Skeletal muscle satellite cell (primary cell): ENCODE results near the gene MAN1A1.

Source experiments
- H3K27me3 ChIP-seq: 2 replicates; pipeline ENCODE4 v1.7.0; 2013; ENCODE audit warnings: low read length; ENCODE audit not compliant: control insufficient read depth, insufficient read depth
- H3K36me3 ChIP-seq: 2 replicates; pipeline ENCODE4 v1.7.0; 2013; ENCODE audit warnings: mild to moderate bottlenecking, control low read depth, low read length; ENCODE audit not compliant: insufficient read depth
- H3K4me1 ChIP-seq: 2 replicates; pipeline ENCODE4 v1.7.0; 2013; ENCODE audit warnings: low read length; ENCODE audit not compliant: control insufficient read depth, insufficient read depth
- H3K4me2 ChIP-seq: 2 replicates; pipeline ENCODE4 v1.7.0; 2013; ENCODE audit warnings: mild to moderate bottlenecking, low read length
- H3K4me3 ChIP-seq: 2 replicates; pipeline ENCODE4 v1.7.0; 2013; ENCODE audit warnings: low read length
- H3K9ac ChIP-seq: 2 replicates; pipeline ENCODE4 v1.7.0; 2013; ENCODE audit warnings: mild to moderate bottlenecking, low read depth, low read length, moderate library complexity
- H3K9me3 ChIP-seq: replicated peaks from 2 replicates; pipeline ENCODE4 v1.7.0; 2013; ENCODE audit warnings: mild to moderate bottlenecking, control low read depth, low read length

MAN1A1 gene

GRCh38 chr6:119200512-119201175, 148.9 kb downstream of the MAN1A1 start:
- Histone ChIP-seq H3K4me3 (no peak overlapping the region), H3K9ac (no peak overlapping the region), H3K4me1 (no peaks in the 10 kb centered on the region), H3K9me3 (no peaks in the 10 kb centered on the region), H3K27me3 (no peaks in the 10 kb centered on the region), H3K36me3 (peaks cover 14% of the 10 kb centered on the region), H3K4me2 (no peak overlapping the region)

GRCh38 chr6:119197271-119197670, 152.3 kb downstream of the MAN1A1 start:
- peaks cover 13% of the 10 kb centered on the region for H3K36me3 ChIP-seq
- no peaks in the 10 kb centered on the region for H3K27me3 ChIP-seq
- H3K9ac ChIP-seq, result no peak overlapping the region

GRCh38 chr6:119196715-119197114, 152.8 kb downstream of the MAN1A1 start:
- Histone ChIP-seq H3K4me3 (no peak overlapping the region), H3K4me1 (no peaks in the 10 kb centered on the region), H3K9me3 (no peaks in the 10 kb centered on the region), H3K36me3 (peaks cover 13% of the 10 kb centered on the region), H3K4me2 (no peak overlapping the region), H3K9ac (no peak overlapping the region), H3K27me3 (no peaks in the 10 kb centered on the region)

More at GRCh38 chr6:119197271-119197670, 152.3 kb downstream of the MAN1A1 start:
- H3K9me3 ChIP-seq, result no peaks in the 10 kb centered on the region
- no peak overlapping the region for H3K4me2 ChIP-seq
- H3K4me1 ChIP-seq, result no peaks in the 10 kb centered on the region
- no peak overlapping the region for H3K4me3 ChIP-seq

GRCh38 chr6:119195848-119196247, 153.7 kb downstream of the MAN1A1 start:
- Histone ChIP-seq H3K9me3 (no peaks in the 10 kb centered on the region), H3K4me1 (no peaks in the 10 kb centered on the region), H3K9ac (no peak overlapping the region), H3K27me3 (no peaks in the 10 kb centered on the region), H3K4me2 (no peak overlapping the region), H3K4me3 (no peak overlapping the region), H3K36me3 (peaks cover 13% of the 10 kb centered on the region)

- H3K9ac ChIP-seq, result no peak overlapping the region
- no peak overlapping the region for H3K4me2 ChIP-seq
- peaks cover 13% of the 10 kb centered on the region for H3K36me3 ChIP-seq
- no peaks in the 10 kb centered on the region for H3K27me3 ChIP-seq
- H3K4me1 ChIP-seq, result no peaks in the 10 kb centered on the region
- H3K9me3 ChIP-seq, result no peaks in the 10 kb centered on the region
- no peak overlapping the region for H3K4me3 ChIP-seq
Measured at GRCh38 chr6:119195204-119195603, 154.4 kb downstream of the MAN1A1 start.

- H3K4me3 ChIP-seq, result no peak overlapping the region
- H3K4me1 ChIP-seq, result no peaks in the 10 kb centered on the region
- peaks cover 24% of the 10 kb centered on the region for H3K36me3 ChIP-seq
- H3K9ac ChIP-seq, result no peak overlapping the region
- H3K27me3 ChIP-seq, result no peaks in the 10 kb centered on the region
- H3K9me3 ChIP-seq, result no peaks in the 10 kb centered on the region
- H3K4me2 ChIP-seq, result no peak overlapping the region
Measured at GRCh38 chr6:119193707-119194106, 155.9 kb downstream of the MAN1A1 start.

GRCh38 chr6:119192200-119192599, 157.4 kb downstream of the MAN1A1 start:
- Histone ChIP-seq H3K9ac (no peak overlapping the region), H3K4me1 (no peaks in the 10 kb centered on the region), H3K4me2 (no peak overlapping the region), H3K9me3 (no peaks in the 10 kb centered on the region), H3K4me3 (no peak overlapping the region), H3K27me3 (no peaks in the 10 kb centered on the region), H3K36me3 (peaks cover 24% of the 10 kb centered on the region)

GRCh38 chr6:119190176-119190575, 159.4 kb downstream of the MAN1A1 start:
- Histone ChIP-seq H3K36me3 (peaks cover 21% of the 10 kb centered on the region), H3K9ac (no peak overlapping the region), H3K4me2 (no peak overlapping the region), H3K4me3 (no peak overlapping the region), H3K9me3 (no peaks in the 10 kb centered on the region), H3K4me1 (no peaks in the 10 kb centered on the region), H3K27me3 (no peaks in the 10 kb centered on the region)

GRCh38 chr6:119189498-119189897, 160.1 kb downstream of the MAN1A1 start:
- Histone ChIP-seq H3K4me2 (no peak overlapping the region), H3K9ac (no peak overlapping the region), H3K27me3 (no peaks in the 10 kb centered on the region), H3K9me3 (no peaks in the 10 kb centered on the region), H3K36me3 (peaks cover 21% of the 10 kb centered on the region), H3K4me3 (no peak overlapping the region), H3K4me1 (no peaks in the 10 kb centered on the region)

GRCh38 chr6:119187596-119187995, 162.0 kb downstream of the MAN1A1 start:
- H3K9me3 ChIP-seq, result no peaks in the 10 kb centered on the region
- H3K4me3 ChIP-seq, result no peak overlapping the region
- peaks cover 16% of the 10 kb centered on the region for H3K36me3 ChIP-seq
- no peak overlapping the region for H3K4me2 ChIP-seq
- H3K4me1 ChIP-seq, result no peaks in the 10 kb centered on the region
- no peak overlapping the region for H3K9ac ChIP-seq
- no peaks in the 10 kb centered on the region for H3K27me3 ChIP-seq

- Histone ChIP-seq H3K9me3 (no peaks in the 10 kb centered on the region), H3K4me2 (no peak overlapping the region), H3K27me3 (no peaks in the 10 kb centered on the region), H3K9ac (no peak overlapping the region), H3K4me3 (no peak overlapping the region), H3K36me3 (peaks cover 16% of the 10 kb centered on the region), H3K4me1 (no peaks in the 10 kb centered on the region)
Measured at GRCh38 chr6:119186490-119186889, 163.1 kb downstream of the MAN1A1 start.

GRCh38 chr6:119184008-119184648, 165.4 kb downstream of the MAN1A1 start:
- H3K9ac ChIP-seq, result no peak overlapping the region
- H3K27me3 ChIP-seq, result no peaks in the 10 kb centered on the region
- no peak overlapping the region for H3K4me2 ChIP-seq
- no peaks in the 10 kb centered on the region for H3K9me3 ChIP-seq
- H3K4me3 ChIP-seq, result no peak overlapping the region
- H3K4me1 ChIP-seq, result no peaks in the 10 kb centered on the region
- peaks cover 11% of the 10 kb centered on the region for H3K36me3 ChIP-seq
